Measurements from ENCODE around the gene NR4A3.

GRCh38 chr9:99867536-99867935 is 45.9 kb downstream of the NR4A3 start:
- TF ChIP-seq POLR2A (IDR thresholded peaks at IDR 0.05) (no peak), CTCF (IDR thresholded peaks at IDR 0.05) (no peak), POLR2AphosphoS5 (IDR thresholded peaks at IDR 0.05) (no peak), EP300 (IDR thresholded peaks at IDR 0.05) (no peak)
